Pons (tissue), 1 donor: ENCODE results near the gene TENT4B.
"Not testable (repeated sequence)": the region's sequence is repeated elsewhere in the genome, so short reads cannot be mapped to it uniquely, and the experiment has no call there.

Experiments used
- DNase-seq: peaks from one replicate; pipeline ENCODE4 v3.0.0-alpha.2; 2016; ENCODE audit warnings: low spot score

Gene TENT4B

DNA sequence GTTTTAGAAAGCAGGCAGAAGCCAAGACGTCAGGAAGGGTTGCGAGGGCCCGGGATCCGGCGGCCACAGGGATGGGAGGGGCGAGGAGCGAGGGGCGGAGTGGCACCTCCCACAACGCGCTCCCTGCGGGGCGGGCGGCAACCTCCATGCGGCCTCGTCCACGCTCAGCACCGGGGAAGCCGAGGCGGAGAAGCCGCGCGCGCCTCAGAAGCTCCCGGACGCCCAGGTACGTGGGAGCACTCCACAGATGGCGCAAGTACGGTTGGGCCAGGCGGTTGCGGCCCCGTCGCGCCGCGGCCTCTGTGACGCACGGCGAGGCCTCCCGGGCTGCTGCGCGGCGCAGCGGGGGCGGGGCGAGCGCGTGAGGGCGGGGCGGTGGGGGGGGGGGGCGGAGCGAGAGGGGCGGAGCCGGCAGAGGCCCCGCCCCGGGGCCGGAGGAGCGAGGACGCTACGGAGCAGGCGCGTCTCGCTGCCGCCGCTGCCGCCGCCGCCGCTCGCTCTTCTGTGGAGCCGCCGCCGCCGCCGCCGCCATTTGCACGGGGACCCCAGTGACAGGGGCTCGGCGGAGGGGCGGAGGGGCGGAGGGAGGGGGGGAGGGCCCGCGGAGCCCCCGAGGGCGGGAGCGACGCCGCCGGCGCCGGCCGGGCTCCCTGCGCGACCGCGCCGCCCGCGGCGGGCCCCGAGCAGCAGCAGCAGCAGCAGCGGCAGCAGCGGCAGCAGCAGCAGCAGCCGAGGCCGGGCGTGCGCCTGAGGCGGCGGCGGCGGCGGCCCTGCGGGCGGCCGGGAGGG lies at the start of gene TENT4B:
TENT4B (plus strand) TSS at position 500 of the 789 bp plus-strand sequence. CDS start 316 bp downstream, outside the sequence.
- peak; percentile 73 for DNase-seq

DNA sequence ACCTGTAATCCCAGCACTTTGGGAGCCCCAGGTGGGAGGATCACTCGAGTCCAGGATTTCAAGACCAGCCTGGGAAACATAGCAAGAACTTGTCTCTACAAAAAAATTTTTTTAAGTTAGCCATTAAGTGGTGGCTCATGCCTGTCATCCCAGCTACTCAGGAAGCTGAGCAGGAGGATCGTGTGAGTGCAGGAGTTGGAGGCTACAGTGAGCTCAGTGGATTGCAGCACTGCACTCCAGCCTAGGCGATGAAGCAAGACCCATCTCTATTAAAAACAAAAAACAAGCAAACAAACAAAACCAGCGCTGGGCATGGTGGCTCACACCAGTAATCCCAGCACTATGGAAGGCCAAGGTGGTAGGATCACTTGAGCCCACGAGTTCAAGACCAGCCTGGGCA lies 49.3 kb upstream of the TENT4B start:
- no peak for DNase-seq

GRCh38 chr16:50114357-50115129 lies 38.6 kb upstream of the TENT4B start:
- DNase-seq = no peak

DNA sequence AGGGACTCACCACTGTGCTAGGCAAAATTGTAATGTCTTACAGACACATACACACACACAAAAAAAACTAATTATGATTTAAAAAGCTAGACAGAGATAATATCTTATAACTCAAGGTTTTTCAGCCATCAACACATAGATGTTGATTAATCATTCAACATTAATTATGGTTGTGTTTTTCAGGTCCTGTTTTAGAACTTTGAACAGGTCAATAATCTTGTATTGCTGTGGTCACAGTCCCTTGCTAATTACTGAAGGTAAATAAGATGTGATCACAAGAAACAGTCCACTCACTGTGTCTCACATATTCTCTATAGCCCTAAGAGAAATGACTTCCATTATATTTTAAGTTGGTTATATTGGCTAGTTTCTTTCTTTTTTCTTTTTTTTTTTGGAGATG lies 32.4 kb upstream of the TENT4B start:
- DNase-seq = no peak

DNA sequence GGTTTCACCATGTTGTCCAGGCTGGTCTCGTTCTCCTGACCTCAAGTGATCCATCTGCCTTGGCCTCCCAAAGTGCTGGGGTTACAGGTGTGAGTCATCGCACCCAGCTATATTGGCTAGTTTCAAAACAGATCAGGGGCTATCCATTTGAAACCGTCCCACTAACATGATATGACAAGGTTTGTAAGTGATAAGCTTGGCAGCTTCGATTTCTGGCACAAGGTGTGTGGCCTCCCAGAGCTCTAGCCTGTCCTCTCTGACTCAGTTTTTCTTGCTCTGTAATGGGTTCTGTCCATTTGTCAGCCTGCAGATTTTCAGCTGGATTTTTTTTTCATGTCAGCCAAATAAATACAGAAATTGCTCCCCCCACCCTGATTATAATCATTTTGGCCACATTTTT lies 31.8 kb upstream of the TENT4B start:
- no peak for DNase-seq

DNA sequence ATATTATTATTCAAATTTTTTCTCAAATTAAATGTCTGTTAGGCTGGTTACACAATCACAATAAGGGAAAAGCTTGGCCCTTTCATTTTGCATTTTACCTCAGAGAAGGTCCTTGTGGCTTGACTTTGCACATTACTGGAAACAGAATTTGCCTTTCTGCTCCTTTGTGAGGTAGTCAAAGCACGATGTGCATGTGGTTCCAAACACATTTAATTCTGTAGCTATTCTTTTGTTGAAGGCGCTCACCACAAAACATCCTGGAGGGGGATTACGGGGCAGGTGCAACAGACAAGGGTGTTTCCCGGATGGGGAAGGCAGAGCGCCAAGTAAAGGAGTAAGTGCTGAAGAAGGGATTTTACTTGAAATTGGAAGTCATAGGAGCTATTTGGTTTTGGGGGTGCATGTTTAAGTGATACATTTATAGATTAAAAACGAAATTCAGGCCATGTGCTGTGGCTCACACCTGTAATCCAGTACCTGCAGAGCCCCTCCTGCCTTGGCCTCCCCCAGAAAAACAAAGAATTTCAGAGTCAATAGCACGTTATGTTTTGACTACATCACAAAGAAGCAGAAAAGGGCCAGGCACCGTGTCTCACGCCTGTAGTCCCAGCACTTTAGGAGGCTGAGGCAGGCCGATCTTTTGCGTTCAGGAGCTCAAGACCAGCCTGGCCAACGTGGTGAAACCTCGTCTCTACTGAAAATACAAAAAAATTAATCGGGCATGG lies 31.2 kb upstream of the TENT4B start:
- DNase-seq = no peak

- DNase-seq = no peak
Measured at GRCh38 chr16:50123417-50123816, 29.7 kb upstream of the TENT4B start.

- no peak for DNase-seq
Measured at GRCh38 chr16:50124769-50125168, 28.3 kb upstream of the TENT4B start.

DNA sequence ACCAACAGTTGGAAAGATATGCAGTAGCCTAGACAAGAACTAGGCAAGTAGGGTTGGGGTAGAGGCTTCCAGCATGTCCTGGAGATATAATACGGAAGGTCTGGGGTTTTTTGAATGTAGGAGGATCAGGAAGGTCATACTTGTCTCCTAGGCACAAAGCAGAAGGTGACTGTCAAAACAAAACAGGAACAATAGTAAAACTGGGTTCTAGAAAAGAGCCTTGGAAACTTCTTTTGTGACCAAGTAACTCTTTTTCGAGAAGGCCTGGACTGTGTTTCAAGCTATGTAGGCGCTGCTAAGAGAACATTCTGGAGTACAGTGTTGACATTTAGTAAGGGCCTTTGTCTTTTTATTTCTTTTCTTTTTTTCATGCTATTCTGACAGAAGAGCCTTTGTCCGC lies 26.9 kb upstream of the TENT4B start:
- peak; percentile 58 for DNase-seq

GRCh38 chr16:50132571-50132970 lies 20.5 kb upstream of the TENT4B start:
- DNase-seq = not testable (repeated sequence)

GRCh38 chr16:50133214-50133613 lies 19.9 kb upstream of the TENT4B start:
- DNase-seq = no peak

- DNase-seq = no peak
Measured at GRCh38 chr16:50136399-50136798, 16.7 kb upstream of the TENT4B start.

- no peak for DNase-seq
Measured at GRCh38 chr16:50137268-50137667, 15.8 kb upstream of the TENT4B start.

DNA sequence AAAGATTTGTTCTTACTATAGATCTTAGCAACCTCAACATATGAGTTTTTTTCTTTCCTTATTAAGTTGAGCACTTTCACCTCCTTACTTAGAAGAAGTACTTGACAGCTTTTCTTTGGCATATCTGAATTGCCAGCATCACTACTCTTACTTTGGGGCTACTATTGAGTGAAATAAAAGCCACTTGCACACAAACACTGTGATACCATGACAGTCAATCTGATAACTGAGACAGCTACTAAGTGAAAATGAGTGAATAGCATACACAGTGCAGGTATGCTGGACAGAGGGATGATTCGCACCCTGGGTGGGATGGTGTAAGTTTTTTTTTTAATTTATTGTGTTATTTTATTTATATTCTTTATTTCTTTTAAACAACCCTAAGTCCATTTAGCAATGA lies 13.5 kb upstream of the TENT4B start:
- DNase-seq = no peak

- DNase-seq = no peak
Measured at GRCh38 chr16:50144211-50144610, 8.9 kb upstream of the TENT4B start.

DNA sequence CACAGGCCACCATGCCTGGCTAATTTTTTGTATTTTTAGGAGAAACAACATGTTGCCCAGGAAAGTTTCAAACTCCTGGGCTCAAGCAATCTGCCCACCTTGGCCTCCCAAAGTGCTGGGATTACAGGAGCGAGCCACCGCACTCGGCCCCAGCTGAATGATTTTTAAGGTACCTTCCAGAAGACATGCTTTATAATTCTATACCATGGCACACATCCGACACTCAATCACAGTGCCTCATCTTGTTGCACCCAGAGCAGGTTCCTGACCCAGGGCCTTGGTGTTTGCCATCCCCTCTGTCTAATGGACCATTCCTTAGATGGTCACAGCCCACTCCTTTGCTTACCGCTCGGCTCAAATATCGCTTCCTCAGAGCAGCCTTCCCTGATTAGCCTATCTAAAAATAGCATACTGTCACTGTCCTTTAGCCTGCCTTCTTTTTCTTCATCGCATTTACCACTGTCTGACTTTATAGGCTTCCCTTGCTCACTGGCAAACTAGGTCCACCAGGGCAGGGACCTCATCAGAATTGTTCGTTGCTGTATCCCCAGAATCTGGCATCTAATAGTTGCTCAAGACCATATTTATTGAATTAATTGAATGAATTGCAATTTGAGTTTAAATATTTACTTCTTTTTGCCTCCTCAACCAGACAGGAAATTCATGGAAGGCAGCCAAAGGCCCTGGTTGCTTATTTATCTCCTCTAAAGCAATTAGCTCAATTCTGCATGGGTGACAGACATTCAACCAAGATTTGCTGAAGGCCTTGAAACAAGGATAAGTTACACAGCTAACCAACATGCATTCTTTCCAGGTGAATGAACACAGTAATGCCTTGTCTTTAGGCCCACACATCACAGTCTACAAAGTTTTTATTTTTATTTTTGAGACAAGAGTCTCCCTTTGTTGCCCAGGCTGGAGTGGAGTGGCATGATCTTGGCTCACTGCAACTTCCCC lies 6.3 kb upstream of the TENT4B start:
- DNase-seq = no peak

DNA sequence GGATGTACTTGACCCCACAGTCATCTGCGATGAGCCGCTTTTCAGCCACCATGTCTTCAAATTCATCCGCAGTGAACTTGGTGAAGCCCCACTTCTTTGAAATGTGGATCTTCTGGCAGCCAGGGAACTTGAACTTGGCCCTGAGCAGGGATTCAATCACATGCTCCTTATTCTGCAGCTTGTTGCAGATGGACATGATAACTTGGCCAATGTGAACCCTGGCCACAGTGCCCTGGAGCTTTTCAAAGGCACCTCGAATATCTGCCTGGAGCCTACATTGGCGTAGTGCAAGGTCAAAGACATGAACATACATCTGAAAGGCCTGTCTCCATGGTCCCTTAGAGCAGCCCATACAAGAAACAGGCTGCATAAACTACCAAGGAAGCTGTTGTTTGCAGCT lies 1.8 kb upstream of the TENT4B start:
- DNase-seq = no peak

DNA sequence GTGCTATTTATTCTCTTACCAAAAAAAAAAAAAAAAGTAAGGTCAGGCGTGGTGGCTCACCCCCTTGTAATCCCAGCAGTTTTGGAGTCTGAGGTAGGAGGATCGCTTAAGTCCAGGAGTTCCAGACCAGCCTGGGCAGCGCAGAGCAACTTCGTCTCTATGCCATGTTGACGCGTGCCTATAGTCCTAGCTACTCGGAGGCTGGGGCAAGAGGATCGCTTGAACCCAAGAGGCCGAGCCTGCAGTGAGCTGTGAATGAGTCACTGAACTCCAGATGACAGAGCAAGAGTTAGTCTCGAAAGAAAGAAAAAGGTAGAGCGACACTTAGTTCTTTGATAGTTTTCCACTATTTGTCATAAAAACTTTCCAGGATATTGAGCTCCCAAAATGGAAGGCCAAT lies 1.4 kb upstream of the TENT4B start:
- no peak for DNase-seq

DNA sequence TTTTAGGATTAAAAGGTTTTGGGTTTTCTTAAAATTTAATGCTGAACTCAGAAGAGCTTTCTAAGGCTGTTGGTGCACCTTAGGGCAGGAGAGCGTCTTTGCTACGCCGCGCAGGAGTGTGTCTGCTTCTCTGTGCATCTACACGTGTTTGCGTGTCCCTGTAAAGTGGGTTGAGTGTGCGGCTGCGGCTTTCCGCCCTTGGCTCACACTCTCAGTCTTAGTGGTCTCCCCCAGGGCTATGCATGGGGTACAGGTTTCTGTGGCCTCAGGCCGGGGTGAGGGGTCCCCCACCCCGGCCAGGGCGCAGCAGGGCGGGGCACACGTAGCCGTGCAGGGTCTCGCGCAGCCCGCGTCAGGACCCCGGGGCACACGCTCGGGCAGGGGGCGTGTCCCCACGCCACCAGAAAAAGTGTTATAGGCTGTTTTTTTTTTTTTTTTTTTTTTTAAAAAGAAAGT lies 727 bp upstream of the TENT4B start:
- DNase-seq = peak; percentile 46

GRCh38 chr16:50153596-50154419 lies 702 bp downstream of the TENT4B start:
- DNase-seq = no peak
